HG03439 (cell line): ENCODE measurements around the gene SLC22A13.
"Not testable (repeated sequence)": the region's sequence is repeated elsewhere in the genome, so short reads cannot be mapped to it uniquely, and the experiment has no call there.

ENCODE experiments used
- ATAC-seq: cut with Tn5 transposase; IDR thresholded peaks from one replicate; pipeline ENCODE4 v1.9.1; 2021; ENCODE audit warnings: mild to moderate bottlenecking, moderate library complexity; ENCODE audit not compliant: unreplicated experiment

Gene SLC22A13

DNA sequence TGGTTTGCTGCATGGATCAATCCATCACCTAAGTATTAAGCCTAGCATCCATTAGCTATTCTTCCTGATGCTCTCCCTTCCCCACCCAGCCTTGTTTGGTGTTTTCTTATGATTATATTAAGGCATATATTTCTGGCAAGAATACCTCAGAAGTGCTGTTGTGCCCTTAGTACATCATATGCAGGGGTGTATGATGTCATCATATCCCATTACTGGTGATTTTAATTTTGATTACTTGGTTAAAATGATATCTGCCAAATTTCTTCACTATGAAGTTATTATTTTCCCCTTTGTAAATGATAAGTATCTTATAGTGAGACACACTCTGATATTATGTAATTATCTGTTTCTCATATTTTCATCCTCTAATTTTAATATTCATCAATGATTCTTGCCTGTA is 31.9 kb downstream of the SLC22A13 start:
- ATAC-seq: no peak

DNA sequence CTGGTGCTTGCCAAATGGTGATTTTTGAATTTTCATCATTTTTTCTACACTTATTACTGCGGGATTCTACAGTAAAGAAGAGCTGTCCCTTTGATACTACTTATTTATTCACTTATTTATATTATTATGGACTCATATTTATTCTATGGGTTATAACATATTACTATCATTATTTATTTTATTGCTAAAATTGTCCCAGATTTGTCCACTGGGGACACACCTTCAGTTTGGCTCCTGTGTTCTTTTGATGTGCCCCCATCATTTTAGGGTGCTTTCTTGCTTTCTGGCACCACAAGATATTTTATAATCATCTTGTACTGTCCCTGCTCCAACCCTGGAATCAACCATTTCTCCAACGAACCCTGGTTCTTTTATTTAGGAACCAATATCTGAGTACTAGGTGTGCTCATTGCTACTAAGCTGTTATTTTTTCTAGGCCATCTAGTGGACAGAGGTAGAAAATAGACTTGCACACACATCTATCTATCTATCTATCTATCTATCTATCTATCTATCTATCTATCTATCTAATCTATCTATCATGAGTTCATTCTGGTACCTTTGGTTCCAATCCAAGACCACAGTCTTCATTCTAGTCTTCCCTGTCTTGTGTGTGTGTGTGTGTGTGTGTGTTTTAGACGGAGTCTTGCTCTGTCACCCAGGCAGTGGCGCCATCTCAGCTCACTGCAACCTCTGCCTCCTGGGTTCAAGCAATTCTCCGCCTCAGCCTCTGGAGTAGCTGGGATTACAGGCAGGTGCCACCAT is 32.5 kb downstream of the SLC22A13 start:
- ATAC-seq: no peak

DNA sequence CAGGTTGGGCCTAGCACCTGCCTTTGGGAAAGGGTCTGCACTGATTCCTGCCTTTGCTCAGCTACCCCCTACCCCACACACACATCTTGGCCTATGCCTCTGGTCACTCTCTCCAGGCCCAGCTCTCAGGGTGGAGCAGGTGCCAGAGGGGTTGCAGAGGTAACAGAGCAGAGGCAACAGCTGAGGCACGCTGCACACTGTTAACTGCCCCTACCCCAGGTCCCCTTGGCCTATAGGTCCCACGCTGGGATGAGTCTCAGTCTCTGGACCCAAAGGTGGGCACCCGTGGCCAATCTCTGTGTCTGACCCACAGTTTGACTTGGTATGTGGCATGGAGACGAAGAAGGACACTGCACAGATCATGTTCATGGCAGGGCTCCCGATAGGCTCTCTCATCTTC is 41.3 kb downstream of the SLC22A13 start:
- no peak for ATAC-seq

DNA sequence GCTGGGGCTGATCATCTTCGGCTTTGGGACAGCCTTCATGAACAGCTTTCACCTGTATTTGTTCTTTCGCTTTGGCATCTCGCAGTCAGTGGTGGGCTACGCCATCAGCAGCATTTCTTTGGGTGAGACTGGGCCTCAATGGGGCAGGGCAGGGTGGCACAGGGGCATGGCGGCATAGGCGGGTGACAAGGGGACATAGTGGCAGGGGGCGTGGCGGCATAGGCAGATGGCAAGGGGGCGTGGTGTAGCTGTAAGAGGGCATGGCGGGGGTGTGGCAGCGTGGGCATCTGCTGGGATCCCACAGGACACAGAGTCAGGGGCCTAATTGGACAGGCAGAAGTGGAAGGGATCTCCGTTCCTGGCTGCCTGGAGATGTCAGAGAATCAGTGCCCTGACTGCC is 42.0 kb downstream of the SLC22A13 start:
- no peak for ATAC-seq

DNA sequence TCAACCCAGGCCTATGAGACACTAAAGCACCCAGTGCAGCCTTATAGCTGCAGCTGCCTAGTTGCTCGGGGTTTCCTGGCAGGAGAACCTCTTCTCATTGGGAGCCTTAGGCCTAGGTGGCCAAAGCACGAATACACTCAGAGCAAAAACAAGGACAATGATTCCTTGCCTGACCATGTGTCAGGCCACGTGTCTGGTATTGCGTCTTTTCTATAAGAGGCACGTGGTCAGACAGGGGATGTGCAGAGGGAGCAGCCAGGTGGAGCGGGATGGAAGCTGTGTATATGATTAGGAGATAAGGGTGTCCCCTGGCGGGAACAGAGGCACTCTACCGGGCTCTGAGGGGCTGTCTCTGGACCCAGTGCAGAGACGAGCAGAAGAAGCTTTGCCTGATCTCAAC is 42.8 kb downstream of the SLC22A13 start:
- ATAC-seq: no peak

DNA sequence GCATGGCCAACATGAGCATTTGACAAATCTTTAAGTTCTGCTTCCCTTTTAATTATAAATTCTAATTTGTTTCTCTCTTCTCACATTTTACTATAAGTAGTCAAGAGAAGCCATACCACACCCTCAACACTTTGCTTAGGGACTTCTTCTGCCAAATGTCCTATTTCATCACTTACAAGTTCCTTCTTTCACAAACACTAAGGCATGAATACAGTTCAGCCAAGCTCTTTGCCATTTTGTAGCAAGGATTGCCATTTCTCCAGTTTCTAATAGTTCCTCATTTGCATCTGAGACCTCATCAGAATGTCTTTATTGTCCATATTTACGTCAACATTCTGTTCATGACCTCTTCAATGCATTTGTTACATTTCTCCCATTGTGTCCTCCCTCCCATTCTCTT is 45.9 kb downstream of the SLC22A13 start:
- ATAC-seq: no peak

DNA sequence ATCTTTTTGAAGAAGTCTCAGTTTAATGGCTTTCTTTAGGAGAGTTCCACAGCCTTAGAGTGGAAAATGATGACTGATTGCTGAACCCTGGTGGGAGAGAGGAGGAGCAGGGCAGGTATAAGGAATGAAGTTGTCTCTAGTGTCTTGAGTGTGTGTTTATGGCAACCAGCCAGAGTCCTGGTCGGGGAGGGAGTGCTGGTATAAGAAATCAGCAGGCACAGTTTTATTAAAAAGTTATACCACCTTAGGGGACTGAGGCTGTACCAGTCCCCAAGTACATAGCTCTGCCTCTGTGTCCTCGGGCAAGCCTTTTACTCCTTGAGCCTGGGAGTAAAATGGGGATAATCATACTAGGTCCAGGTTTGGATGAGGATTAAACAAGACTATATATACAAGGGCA is 46.3 kb downstream of the SLC22A13 start:
- no peak for ATAC-seq

DNA sequence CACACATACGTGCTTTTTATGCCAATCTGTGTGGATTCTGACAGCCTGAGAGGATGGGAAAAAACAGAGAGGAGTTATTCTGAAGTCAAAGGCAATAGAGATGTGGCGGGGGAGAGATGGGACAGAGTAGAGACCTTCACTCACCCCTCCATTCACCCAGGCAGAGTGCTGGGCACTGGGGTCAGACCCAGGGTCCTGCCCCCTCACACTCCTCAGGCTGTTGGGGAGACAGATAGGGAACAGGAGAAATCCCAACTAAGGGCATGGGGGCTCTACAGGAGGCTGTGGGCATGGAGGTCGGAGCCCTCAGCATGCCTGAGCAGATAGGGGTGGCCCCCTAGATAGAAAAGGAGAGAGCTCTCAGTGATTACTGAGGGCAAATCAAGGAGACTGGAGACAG is 46.7 kb downstream of the SLC22A13 start:
- no peak for ATAC-seq

DNA sequence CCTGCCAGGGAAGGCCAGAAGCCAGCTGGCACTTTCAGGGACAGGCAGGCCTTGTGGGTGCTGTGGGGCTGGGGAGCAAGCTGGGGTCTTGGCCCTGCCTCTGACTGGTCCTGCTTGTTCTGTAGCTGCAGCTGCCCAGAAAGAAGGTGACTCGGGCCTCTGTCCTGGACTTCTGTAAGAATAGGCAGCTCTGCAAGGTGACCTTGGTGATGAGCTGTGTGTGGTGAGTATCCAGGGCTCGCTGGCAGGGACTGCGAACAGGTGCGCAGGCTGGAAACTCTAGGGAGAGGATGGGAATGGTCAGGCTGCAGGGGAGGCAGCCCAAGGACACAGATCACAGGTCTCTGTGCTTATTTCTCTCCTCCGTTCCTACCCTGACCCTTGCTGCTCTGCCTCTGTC is 47.7 kb downstream of the SLC22A13 start:
- no peak for ATAC-seq

DNA sequence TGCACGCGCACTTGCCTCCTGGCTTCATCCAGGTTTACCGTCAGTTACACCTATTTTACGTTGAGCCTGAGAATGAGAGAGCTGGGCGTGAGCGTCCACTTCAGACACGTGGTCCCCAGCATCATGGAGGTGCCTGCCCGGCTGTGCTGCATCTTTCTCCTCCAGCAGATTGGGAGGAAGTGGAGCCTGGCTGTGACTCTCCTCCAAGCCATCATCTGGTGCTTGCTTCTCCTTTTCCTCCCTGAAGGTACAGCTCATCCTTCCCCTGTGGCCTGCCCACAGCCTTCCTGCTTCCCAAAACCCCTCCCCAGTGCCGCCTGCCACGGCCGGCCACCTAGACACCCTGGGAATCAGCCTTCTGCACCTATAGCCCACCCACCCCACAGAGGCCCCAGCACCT is 48.1 kb downstream of the SLC22A13 start:
- no peak for ATAC-seq

DNA sequence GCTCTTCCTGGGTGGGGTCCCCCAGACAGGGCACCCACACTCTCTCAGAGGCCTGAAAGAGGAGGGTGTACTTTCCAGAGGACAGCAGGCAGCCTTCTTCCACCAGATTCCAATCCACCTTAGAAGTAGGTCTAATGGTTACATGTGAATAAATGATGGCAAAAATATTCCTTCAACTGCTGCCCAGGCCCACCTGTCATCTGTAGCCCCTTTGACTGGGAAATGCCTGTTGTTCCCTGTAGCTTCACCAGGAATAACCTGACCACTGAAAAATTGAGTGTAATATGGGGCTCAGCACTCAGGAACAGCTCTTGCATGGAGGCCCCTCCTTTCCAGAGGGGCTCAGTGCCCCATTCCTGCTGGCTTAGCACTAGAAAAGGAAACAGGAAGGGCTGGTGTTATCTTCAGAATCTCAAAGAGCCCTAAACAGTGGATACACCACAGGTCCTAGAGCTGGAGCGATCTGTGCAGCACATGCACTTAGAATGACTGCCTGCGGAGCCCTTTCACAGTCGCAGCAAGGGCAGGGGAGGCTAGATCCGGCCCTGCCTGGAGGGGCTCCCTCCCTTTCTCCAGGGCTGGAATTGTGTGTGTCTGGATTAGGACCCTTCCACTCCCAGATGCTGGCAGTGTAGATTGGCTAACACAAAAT is 48.6 kb downstream of the SLC22A13 start:
- ATAC-seq: no peak

DNA sequence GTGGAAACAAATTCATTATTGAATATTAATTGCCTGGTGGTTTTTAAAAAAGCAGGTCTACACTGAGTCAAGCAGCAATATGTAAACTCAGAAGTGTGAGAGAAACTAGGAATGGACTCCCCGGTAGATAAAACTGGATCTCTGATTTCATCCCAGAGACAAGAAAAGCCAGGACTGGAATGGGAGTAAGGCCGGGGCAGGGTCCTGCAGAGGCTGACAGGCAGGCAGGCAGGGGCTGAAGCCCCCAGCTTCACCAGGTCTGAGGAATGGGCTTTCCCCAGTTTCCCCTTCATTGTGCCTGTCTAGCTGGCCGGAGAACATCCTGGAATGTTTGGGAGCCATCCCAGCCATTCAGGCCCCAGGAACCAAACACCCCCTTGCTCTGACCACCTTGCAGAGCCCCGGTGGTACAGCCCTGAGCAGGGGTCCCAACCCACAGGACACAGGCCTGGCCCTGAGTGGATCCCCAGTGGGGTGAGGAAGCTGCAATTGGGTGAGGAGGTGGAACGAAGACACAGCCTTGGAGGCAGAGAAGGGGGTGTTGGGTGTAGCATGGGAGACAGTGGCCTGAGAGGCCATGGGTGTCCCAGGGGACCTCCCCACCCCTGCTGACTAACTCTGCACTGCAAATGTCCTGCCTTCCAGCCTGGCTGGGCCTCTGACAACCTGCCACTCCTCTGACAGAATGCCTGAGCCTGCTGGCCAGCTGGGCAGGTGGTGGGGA is 49.3 kb downstream of the SLC22A13 start:
- no peak for ATAC-seq

DNA sequence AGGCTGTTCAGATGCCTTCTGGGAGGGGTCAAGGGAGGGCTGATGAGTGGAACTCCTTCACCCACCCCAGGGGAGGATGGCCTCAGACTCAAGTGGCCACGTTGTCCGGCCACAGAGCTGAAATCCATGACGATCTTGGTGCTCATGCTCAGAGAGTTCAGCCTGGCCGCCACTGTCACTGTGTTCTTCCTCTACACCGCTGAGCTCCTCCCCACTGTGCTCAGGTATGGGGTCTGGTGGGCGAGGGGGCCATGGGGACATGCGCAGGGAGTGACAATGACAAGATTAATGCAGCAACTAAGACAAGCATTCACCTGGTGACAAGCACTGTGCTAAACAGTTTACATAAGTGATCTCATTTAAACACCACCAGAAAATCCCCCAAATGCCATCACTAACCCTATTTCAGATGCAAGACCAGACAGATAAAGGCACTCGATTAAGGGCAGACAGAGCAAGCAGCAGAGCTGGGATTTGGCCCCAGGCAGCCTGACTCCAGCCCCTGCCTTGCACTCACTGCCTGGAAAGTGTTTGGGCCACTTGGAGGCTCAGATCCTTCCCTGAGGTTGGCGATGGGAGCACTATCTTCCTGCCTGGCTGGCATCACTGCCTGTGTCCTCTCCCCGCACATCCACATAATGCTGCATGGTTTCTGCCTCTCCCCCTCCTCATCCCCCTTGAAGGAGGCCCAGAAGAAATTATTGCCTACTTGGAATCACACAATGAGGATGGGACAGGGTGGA is 50.0 kb downstream of the SLC22A13 start:
- ATAC-seq: no peak

DNA sequence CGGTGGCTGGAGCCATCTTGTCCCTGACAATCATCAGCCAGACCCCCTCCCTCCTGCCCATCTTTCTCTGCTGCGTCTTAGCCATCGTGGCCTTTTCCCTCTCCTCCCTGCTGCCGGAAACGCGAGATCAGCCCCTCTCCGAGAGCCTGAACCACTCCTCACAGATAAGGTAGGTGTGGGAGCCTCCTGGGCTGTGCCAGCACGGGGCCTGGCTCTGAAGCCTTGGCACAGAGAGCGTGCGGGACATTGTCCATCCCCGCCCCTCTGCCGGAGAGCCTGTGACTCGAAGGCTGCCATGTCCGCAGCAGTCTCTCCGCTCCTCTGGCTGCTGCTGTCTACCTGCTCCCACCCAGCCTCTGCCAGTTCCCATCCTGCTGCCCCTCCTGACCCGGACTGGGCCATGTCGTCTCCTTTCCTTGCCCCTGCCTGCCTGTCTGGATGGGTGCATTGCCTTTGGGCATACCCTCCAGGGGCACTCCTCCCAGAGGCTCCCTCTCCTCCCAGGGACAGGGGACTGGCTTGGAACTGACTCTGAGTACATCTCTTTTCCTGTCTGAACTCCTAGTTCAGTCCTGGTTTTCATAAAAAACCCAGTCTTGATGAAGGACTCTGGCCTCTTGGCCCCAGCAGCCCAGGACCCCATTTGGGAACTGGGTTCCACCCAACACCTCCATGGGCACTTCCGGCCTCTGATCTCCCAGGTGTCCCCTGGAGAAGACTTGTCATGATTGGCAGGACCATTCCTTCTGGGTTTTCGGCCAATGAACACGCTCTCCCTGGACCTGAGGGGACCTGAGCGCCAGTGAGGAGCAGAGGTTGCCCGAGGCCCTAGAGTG is 51.0 kb downstream of the SLC22A13 start:
- no peak for ATAC-seq

DNA sequence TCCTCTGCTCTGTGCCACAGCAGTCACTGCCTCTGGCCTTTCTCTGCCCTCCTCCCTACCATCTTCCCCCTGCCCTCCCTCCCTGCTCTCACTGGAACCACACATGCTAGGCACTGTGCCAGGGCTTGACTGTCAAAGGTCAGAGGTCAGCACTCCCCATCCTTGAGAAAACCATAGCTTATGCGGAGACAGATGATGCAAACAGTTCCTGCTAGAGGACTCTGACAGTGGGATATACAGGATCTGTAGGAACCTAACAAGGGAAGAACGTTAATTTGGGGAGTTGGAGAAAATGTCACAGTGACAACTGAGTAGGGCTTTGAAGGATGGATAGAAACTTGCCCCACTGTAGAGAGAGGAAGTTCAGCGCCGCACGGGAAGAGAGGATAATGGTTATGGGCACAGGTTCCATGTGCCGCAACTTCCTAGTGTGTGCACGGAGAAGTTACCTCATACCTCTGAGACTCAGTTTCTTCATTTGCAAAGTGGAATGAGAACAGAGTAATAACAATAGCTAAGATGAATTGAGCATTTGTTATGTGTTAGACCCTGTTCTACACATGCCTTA is 51.7 kb downstream of the SLC22A13 start:
- ATAC-seq: no peak

DNA sequence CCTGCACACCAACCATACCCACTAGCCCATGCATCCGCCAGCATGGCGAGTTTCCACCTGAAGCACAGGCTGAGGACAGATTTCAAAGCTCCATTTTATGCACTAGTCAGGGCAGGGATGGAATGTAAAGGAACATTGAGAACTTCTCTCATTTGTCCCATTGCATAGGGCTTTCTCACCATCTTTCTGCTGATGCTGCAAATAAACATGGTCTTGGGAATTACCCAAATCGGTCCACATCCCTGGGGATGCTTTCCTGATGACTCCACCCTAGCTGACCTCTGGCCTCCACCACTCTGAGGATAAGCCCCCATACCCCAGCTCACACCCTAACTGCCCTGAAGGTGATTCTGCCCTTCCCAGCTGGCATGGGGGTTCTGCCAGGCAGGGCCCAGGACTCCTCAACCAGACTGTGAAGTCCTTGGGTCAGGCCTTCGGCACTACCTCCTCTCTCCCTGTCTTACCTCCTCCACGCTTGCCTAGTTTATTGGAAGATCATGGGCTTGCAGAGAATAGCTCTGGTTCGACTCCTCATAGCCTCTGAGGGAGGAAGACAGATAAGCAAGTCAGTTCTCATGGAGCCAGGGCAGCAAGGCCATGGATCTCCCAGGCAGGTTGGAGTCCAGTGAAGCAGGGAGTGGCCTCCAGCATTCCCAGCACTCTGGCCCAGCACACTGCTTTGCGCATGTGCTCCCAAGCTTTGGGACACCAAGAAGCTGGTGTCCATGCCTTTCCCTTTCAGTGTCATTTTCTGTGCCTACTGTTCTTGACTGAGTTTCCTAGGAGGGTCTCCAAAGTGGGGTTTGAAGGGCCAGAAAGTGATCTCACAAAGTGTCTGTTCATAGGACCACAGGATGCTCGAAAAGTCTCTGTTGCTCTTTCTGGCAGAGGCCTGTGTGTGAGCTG is 53.4 kb downstream of the SLC22A13 start:
- ATAC-seq: no peak

DNA sequence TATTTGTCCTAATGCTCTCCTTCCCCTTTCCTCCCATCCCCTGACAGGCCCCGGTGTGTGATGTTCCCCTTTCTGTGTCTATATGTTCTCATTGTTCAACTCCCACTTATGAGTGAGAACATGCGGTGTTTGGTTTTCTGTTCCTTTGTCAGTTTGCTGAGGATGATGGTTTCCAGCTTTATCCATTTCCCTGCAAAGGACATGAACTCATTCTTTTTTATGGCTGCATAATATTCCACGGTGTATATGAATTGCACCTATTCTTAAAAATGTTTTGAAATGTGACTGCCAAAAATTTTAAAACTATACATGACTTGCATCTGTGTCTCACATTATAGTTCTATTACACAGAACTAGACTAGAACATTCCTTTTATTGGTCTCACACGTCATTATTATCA is 55.0 kb downstream of the SLC22A13 start:
- not testable (repeated sequence) for ATAC-seq

DNA sequence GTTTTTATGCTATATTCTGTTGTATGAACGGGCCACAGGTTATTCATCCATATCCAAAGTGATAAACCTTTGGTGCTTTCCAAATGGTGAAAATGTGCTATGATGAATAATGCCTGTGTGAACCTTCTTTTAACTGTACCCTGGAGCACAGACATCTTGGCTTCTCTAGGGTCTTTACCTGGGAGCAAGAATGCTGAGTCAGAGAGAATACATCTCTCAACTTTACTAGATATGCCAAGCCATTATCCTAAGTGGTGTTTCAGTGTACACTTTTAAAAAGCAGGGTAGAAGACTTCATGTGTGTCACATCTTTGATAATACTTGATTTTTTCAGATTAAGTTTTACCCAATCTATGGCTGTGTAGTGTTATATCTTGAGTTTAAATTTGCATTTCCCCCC is 57.4 kb downstream of the SLC22A13 start:
- no peak for ATAC-seq

DNA sequence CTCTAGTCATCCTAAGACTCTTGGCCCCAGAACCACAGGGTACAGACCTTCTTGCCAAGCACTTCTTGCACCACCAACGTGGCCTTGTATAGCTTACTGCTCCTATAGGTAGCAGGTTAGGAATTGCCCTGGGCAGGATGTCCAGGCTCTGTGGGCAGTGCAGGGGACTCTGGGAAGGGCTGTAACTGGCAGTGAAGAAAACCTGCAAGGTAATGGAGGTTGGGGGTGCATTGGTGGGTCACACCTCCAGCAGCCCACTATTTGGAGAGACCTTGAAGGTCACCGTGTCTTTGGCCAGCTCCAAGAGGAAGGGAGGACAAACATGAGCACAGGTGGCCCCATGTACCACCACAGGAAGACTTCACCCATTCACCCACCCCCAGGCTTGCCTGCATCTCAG is 59.6 kb downstream of the SLC22A13 start:
- no peak for ATAC-seq
